HG03469 (cell line): ENCODE data around the gene MECP2.

ENCODE experiments used
- ATAC-seq: cut with Tn5 transposase; IDR thresholded peaks from one replicate; pipeline ENCODE4 v1.9.1; 2021; ENCODE audit warnings: mild to moderate bottlenecking, moderate library complexity, moderate number of reproducible peaks; ENCODE audit not compliant: unreplicated experiment

The MECP2 gene

GRCh38 chrX:154019061-154019621 is 78.4 kb downstream of the MECP2 start:
- no peak for ATAC-seq

DNA sequence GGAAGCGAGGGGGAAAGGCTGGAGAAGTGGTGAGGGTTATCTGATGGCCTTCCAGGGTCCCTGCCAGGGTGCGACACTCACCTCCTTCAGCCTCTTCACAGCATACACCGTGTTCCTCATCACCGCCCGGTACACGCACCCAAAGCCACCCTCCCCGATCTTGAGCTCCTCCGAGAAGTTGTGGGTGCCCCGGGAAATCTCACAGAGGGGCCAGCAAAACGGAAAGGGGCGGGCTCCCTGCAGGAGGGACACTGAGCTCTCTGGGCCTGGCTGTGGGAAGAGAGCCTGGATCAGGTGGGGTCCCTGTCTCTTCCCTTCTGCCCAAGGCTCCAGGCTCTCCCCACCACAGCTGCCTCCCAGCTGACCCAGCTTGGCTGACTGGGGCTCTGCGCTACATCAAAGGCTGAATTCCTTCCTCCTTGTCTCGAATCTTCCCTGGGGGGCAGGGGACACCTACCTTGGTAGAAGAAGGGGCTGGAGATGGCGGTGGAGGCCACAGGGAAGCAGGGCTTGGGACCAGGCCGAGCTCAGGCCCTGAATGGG is 78.9 kb downstream of the MECP2 start:
- no peak for ATAC-seq

DNA sequence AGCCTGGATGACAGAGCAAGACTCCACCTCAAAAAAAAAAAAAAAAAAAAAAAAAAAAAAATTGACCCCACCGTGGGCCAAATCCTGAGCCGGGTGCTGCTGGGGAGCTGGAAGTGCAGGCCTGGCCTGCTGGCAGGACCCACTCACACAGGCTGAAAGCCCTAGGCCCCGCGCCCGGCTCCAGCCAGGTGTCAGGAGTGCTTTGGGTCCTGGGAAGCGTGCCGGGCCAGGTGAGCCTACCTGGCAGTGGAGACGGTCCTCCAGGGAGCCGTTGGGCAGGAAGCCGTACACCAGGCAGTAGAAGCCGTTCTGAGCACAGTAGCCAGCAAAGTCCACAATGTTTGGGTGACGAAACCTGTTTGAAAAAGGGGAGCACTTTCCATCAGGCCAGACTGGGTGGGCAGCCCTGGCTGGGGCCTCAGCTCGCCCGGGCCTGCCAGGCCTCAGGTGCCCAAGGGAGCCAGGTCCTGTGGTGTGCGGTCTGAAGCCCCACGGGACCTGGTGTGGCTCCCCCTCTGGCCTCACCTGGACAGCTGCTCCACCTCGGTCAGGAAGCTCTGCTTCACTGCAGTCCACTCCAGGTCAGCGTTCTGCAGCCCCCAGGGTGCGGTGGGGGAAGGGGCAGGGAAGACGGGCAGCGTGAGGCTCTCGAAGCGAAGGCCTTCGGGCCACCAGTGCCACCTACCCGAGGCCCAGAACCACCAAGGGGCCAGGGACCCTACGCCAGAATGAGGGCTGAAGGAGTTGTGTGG is 79.6 kb downstream of the MECP2 start:
- no peak for ATAC-seq

GRCh38 chrX:154016366-154017076 is 81.0 kb downstream of the MECP2 start:
- no peak for ATAC-seq

DNA sequence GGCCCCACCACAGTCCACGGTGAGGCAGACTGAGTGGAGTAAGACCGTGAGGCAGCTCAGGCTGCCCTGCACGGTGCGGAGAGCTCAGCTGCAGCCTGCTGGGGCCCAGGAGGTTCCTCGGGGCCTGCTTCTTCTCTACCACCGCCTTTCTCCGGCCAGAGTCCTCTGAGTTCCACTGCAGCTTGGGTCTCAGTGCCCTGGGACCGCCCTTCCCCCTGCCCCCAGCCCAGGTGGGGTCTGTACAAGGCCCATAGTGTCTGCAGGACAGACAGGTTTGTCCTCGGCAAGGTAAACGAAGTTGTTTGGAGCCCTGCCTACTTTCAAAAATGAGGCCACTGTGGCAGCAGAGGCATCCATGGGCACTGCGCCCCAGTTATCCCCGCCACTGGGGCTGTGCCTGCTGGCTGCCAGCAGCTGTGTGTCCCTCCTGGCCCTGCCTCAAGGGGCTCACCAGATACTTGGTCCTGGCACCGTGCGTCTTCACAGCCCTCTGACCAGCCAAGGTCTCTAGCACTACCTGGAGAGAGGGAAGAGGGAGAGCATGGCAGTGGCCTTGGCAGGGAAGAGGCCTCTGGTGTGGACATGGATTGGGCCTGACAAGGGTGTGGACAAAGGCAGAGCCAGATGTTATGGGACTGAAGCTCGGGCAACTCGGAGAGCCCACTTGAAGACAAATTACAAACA is 81.8 kb downstream of the MECP2 start:
- no peak for ATAC-seq

DNA sequence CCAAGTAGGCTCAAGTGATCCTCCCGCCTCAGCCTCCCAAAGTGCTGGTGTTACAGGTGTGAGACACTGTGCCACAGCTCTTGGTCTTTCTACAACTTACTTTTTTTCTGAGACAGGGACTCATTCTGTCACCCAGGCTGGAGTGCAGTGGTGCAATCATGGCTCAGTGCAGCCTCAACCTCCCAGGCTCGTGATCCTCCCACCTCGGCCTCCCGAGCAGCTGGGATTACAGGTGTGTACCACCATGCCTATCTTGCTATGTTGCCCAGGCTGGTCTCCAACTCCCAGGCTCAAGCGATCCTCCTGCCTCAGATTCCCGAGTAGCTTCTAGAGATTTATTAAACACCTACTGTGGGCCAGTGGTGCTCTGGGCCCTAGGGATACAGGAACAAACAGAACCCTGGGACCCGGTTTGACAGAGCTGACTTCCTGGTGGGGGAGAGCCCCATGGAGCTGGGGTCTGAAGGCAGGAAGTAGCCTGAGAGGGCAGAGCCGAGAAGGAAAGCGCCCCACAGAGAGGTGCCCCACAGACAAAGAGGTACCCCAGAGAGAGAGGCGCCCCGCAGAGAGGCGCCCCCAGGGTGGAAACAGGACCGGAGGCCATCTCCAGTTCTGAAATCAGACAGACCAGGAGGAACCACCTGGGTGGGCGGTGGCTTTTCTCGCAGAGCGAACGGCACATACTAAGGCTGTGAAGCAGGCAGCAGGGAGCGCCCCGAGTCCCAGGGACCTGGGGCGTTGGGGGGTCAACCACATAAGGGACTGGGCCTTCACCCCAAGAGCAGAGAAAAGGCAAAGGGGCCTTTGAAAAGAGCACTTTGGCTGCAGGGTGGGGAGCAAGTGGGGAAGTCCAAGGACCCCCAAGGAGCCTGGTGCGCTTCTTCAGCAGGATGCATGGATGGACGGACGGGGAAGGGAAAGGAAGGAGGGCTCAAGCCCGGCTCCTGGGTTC is 82.8 kb downstream of the MECP2 start:
- no peak for ATAC-seq

GRCh38 chrX:154013614-154014360 is 83.7 kb downstream of the MECP2 start:
- ATAC-seq: no peak

GRCh38 chrX:154013001-154013421 is 84.5 kb downstream of the MECP2 start:
- ATAC-seq: no peak

GRCh38 chrX:154012336-154012991 is 85.1 kb downstream of the MECP2 start:
- no peak for ATAC-seq

- no peak for ATAC-seq
Measured at GRCh38 chrX:154011376-154012335, 85.9 kb downstream of the MECP2 start.

- ATAC-seq: no peak
Measured at GRCh38 chrX:154010330-154011087, 87.0 kb downstream of the MECP2 start.

- no peak for ATAC-seq
Measured at GRCh38 chrX:154008521-154008920, 89.0 kb downstream of the MECP2 start.

- ATAC-seq: no peak
Measured at GRCh38 chrX:154006947-154007346, 90.6 kb downstream of the MECP2 start.

DNA sequence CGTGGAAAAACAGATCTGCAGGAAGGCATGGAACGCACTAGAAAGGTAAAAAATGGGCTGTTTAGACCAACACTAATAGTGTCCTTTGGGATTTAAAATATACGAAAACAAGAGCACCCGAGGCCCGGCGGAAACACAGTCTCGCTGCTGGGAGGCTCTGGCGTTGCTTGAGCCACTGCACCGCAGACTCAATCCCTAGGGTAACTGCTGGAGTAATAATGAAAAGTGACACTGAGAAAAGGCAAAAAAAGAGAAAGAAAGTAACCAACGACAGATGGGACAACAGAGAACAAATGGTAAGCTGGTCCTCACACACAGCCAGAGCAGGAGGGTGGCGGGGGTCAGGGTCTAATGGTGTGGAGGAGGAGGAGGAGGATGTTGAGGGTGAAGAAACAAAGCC is 93.2 kb downstream of the MECP2 start:
- no peak for ATAC-seq

- no peak for ATAC-seq
Measured at GRCh38 chrX:154002215-154002719, 95.2 kb downstream of the MECP2 start.

GRCh38 chrX:154000051-154000450 is 97.5 kb downstream of the MECP2 start:
- no peak for ATAC-seq
